ENCODE results near the gene PRG3. TPM values are rescaled to one million over a fixed set of nuclear protein-coding genes. Genes with fewer than 3 reads are reported as not detected.

The PRG3 gene
- total RNA-seq, 2 donors from 2014 or later = not detected

- Histone ChIP-seq H3K27ac (no peak overlapping the region), H3K36me3 (peaks cover 6% of the 10 kb centered on the region), H3K27me3 (no peaks in the 10 kb centered on the region), H3K4me3 (no peak overlapping the region), H3K4me1 (peaks cover 0 to 17% of the 10 kb centered on the region in 2 donors), H3K9me3 (no peaks in the 10 kb centered on the region)
- TF ChIP-seq, protein P1, sequence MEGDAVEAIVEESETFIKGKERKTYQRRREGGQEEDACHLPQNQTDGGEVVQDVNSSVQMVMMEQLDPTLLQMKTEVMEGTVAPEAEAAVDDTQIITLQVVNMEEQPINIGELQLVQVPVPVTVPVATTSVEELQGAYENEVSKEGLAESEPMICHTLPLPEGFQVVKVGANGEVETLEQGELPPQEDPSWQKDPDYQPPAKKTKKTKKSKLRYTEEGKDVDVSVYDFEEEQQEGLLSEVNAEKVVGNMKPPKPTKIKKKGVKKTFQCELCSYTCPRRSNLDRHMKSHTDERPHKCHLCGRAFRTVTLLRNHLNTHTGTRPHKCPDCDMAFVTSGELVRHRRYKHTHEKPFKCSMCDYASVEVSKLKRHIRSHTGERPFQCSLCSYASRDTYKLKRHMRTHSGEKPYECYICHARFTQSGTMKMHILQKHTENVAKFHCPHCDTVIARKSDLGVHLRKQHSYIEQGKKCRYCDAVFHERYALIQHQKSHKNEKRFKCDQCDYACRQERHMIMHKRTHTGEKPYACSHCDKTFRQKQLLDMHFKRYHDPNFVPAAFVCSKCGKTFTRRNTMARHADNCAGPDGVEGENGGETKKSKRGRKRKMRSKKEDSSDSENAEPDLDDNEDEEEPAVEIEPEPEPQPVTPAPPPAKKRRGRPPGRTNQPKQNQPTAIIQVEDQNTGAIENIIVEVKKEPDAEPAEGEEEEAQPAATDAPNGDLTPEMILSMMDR (IDR thresholded peaks at IDR 0.05) = no peak
- DNase-seq (ENCODE audit: low spot score) = no peak
Measured at GRCh38 chr11:57402188-57403002, 21.4 kb upstream of the PRG3 start.

- no peak overlapping the region for H3K27ac ChIP-seq
- no peaks in the 10 kb centered on the region for H3K27me3 ChIP-seq
- H3K36me3 ChIP-seq = no peaks in the 10 kb centered on the region
- TF ChIP-seq, protein P1 (IDR thresholded peaks at IDR 0.05) = no peak
- DNase-seq (ENCODE audit: low spot score) = no peak
- H3K9me3 ChIP-seq = no peaks in the 10 kb centered on the region
- H3K4me3 ChIP-seq = no peak overlapping the region
- no peaks in the 10 kb centered on the region for H3K4me1 ChIP-seq
Measured at GRCh38 chr11:57399972-57400578, 19.1 kb upstream of the PRG3 start.

GRCh38 chr11:57399221-57399620 lies 18.3 kb upstream of the PRG3 start:
- H3K36me3 ChIP-seq = no peaks in the 10 kb centered on the region
- no peak overlapping the region for H3K27ac ChIP-seq
- no peaks in the 10 kb centered on the region for H3K9me3 ChIP-seq
- no peaks in the 10 kb centered on the region for H3K4me1 ChIP-seq
- H3K4me3 ChIP-seq = no peak overlapping the region
- TF ChIP-seq, protein P1 (IDR thresholded peaks at IDR 0.05) = no peak
- no peaks in the 10 kb centered on the region for H3K27me3 ChIP-seq
- no peak for DNase-seq (ENCODE audit: low spot score)

DNA sequence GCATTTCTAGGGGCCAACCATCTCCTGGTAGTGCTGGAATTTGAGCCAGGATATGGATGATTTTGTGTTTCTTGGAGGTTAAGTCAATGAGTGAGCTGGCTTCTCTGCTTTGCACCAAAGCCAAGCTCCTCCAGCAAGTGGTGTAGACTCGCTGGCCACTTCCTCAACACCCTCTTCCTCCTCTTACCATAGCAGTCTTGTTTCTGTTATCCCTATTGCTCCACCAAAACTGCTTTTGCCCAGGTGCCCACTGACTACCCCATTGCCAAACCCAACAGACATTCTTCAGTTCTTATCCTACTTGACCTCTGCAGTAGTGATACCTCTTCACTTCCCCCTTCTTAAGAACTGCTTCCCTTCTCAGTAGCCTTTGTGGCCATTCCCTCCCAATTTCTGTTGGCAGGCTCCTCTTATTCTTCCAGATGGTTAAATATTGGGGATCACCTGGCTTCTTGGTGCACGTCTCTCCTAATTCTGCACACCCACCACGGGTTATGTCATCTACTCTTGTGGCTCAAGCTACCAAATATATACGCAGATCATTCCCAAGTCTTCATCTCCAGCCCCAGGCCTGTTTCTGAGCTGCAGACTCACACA lies 16.5 kb upstream of the PRG3 start:
- TF ChIP-seq, protein P1 (IDR thresholded peaks at IDR 0.05) = no peak

DNA sequence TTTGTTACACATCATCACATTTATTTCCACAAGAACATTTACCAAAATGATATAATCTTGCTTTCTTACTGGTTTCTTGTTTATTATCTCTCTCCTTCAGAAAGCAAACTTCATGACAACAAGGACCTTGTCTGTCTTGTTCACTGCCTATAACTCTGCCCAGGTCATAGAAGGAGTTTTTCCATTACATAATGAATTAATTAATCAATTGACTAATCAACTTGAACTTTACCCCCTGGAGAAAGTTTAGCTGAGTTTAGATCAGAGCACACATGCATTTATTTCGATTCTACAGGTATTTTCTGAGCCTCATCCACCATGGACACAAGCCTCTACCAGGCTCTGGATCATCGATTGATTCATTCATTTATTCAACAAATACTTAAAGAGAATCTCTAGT lies 15.8 kb upstream of the PRG3 start:
- no peak for DNase-seq (ENCODE audit: low spot score)
- no peaks in the 10 kb centered on the region for H3K36me3 ChIP-seq
- H3K9me3 ChIP-seq = no peaks in the 10 kb centered on the region
- no peaks in the 10 kb centered on the region for H3K27me3 ChIP-seq
- TF ChIP-seq, protein P1 (IDR thresholded peaks at IDR 0.05) = no peak
- no peak overlapping the region for H3K27ac ChIP-seq
- no peaks in the 10 kb centered on the region for H3K4me1 ChIP-seq
- no peak overlapping the region for H3K4me3 ChIP-seq

More for the DNA sequence above, 16.5 kb upstream of the PRG3 start:
- Histone ChIP-seq H3K4me1 (no peaks in the 10 kb centered on the region), H3K36me3 (no peaks in the 10 kb centered on the region), H3K9me3 (no peaks in the 10 kb centered on the region), H3K27ac (no peak overlapping the region), H3K27me3 (no peaks in the 10 kb centered on the region), H3K4me3 (no peak overlapping the region)
- DNase-seq (ENCODE audit: low spot score) = no peak

Measured in right atrium auricular region (tissue), 2 donors.